K562 (cell line): ENCODE measurements around the gene RPF1. TPM values are rescaled to one million over a fixed set of nuclear protein-coding genes. Genes with fewer than 3 reads are reported as not detected.

ENCODE experiments used
- EZH2 ChIP-seq: IDR thresholded peaks from 2 replicates; pipeline ENCODE4 v1.6.1; 2012; ENCODE audit warnings: low read depth, mild to moderate bottlenecking, inconsistent platforms, low read length, borderline replicate concordance
- HDAC6 ChIP-seq: IDR thresholded peaks from 2 replicates; pipeline ENCODE4 v1.6.1; 2012; ENCODE audit warnings: low read depth, mild to moderate bottlenecking, control low read depth, inconsistent platforms, low read length, moderate library complexity
- HNRNPL ChIP-seq: fragments of 200-400 bp; formaldehyde crosslinking; IDR thresholded peaks from 2 replicates; pipeline ENCODE4 v1.6.1; 2017; ENCODE audit warnings: low read depth, mild to moderate bottlenecking, low read length
- OTX1 ChIP-seq: fragments of 450-650 bp; formaldehyde crosslinking; IDR thresholded peaks from 2 replicates; pipeline ENCODE4 v1.4.0; 2022; ENCODE audit warnings: mild to moderate bottlenecking
- POLR2G ChIP-seq: fragments of 200-400 bp; formaldehyde crosslinking; IDR thresholded peaks from 2 replicates; pipeline ENCODE4 v1.6.1; 2017; ENCODE audit warnings: low read depth, mild to moderate bottlenecking, antibody characterized with exemption, low read length, moderate library complexity
- PTTG1 ChIP-seq: fragments of 450-650 bp; IDR thresholded peaks from 2 replicates; pipeline ENCODE4 v1.6.1; 2016; ENCODE audit warnings: low read depth, mild to moderate bottlenecking, missing genetic modification characterization, missing compliant biosample characterization
- RBM34 ChIP-seq: fragments of 200-400 bp; formaldehyde crosslinking; IDR thresholded peaks from 2 replicates; pipeline ENCODE4 v1.6.1; 2018; ENCODE audit warnings: low read length, borderline replicate concordance; ENCODE audit not compliant: insufficient read depth
- STAT6 ChIP-seq: sonication (generic); formaldehyde crosslinking; IDR thresholded peaks from 2 replicates; pipeline ENCODE4 v1.8.1; 2023; ENCODE audit warnings: mild to moderate bottlenecking, missing genetic modification reagents
- TCFL5 ChIP-seq: fragments of 250-450 bp; sonication (Bioruptor Pico); conservative IDR thresholded peaks from 2 replicates; pipeline ENCODE4 v1.6.1; 2021; ENCODE audit warnings: mild to moderate bottlenecking, moderate library complexity, matching md5 sums
- TEAD1 ChIP-seq, 2 experiments: fragments of 450-650 bp in 1 of 2; sonication (generic) in 1 of 2; formaldehyde crosslinking; IDR thresholded peaks; 2 replicates each; pipeline versions ENCODE4 v1.4.0 to v1.8.0; 2020 to 2022; ENCODE audit warnings: mild to moderate bottlenecking in 2 of 2, missing genetic modification reagents in 1 of 2
- THAP12 ChIP-seq: fragments of 250-450 bp; sonication (Bioruptor Pico); IDR thresholded peaks from 2 replicates; pipeline ENCODE4 v1.9.0; 2021; ENCODE audit warnings: mild to moderate bottlenecking, inconsistent platforms
- ZNF280B ChIP-seq: fragments of 250-450 bp; sonication (Bioruptor Pico); IDR thresholded peaks from 2 replicates; pipeline ENCODE4 v1.5.1; 2021; ENCODE audit warnings: mild to moderate bottlenecking
- polyA plus RNA-seq, 8 experiments: library from polyadenylated mRNA; depleted of rRNA in 4 of 8; stranded (reverse) in 5 of 8; unstranded in 3 of 8; fragments of >200 nt; fragmentation: Nextera tagmentation in 2 of 8; fragmentation: Illumina TruSeq in 1 of 8; extraction: Ambion mirVana in 2 of 8; extraction: Trizol in 1 of 8; gene quantifications; 2 replicates each; pipeline versions ENCODE4 v1.2.1 to v1.2.3, GENCODE V29; 2011 to 2014; ENCODE audit warnings: inconsistent platforms in 1 of 8, missing spikeins in 1 of 8
- total RNA-seq, 7 experiments: library from RNA; depleted of rRNA in 6 of 7; stranded (reverse); fragments of >200 nt in 6 of 7; fragmentation: Illumina TruSeq in 2 of 7; extraction: Trizol in 2 of 7; gene quantifications; 2 replicates each; pipeline versions ENCODE4 v1.2.1 to v1.2.3, GENCODE V29; 2011 to 2021; ENCODE audit warnings: low replicate concordance in 1 of 7
- TF ChIP-seq, protein P1 (sequence below): sonication (generic); formaldehyde crosslinking; IDR thresholded peaks from 2 replicates; pipeline ENCODE4 v1.8.0; 2023; ENCODE audit warnings: missing genetic modification reagents, mild to moderate bottlenecking, borderline replicate concordance

Gene RPF1
- total and polyA plus RNA-seq, 9 of the 15 experiments (the other 6 are each of a cell fraction or from before 2014, with no cell fraction given) = 52.4 to 156 (median 90.2) TPM

GRCh38 chr1:84506002-84506728 is 27.1 kb downstream of the RPF1 start, which contains the start of the genes GNG5 and SPATA1 (continued):
- TF ChIP-seq, protein P1, sequence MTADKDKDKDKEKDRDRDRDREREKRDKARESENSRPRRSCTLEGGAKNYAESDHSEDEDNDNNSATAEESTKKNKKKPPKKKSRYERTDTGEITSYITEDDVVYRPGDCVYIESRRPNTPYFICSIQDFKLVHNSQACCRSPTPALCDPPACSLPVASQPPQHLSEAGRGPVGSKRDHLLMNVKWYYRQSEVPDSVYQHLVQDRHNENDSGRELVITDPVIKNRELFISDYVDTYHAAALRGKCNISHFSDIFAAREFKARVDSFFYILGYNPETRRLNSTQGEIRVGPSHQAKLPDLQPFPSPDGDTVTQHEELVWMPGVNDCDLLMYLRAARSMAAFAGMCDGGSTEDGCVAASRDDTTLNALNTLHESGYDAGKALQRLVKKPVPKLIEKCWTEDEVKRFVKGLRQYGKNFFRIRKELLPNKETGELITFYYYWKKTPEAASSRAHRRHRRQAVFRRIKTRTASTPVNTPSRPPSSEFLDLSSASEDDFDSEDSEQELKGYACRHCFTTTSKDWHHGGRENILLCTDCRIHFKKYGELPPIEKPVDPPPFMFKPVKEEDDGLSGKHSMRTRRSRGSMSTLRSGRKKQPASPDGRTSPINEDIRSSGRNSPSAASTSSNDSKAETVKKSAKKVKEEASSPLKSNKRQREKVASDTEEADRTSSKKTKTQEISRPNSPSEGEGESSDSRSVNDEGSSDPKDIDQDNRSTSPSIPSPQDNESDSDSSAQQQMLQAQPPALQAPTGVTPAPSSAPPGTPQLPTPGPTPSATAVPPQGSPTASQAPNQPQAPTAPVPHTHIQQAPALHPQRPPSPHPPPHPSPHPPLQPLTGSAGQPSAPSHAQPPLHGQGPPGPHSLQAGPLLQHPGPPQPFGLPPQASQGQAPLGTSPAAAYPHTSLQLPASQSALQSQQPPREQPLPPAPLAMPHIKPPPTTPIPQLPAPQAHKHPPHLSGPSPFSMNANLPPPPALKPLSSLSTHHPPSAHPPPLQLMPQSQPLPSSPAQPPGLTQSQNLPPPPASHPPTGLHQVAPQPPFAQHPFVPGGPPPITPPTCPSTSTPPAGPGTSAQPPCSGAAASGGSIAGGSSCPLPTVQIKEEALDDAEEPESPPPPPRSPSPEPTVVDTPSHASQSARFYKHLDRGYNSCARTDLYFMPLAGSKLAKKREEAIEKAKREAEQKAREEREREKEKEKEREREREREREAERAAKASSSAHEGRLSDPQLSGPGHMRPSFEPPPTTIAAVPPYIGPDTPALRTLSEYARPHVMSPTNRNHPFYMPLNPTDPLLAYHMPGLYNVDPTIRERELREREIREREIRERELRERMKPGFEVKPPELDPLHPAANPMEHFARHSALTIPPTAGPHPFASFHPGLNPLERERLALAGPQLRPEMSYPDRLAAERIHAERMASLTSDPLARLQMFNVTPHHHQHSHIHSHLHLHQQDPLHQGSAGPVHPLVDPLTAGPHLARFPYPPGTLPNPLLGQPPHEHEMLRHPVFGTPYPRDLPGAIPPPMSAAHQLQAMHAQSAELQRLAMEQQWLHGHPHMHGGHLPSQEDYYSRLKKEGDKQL (CRISPR knock-in tag) = no peak
- TF ChIP-seq HDAC6 (no peak), TCFL5 (no peak), ZNF280B (CRISPR knock-in tag) (no peak), THAP12 (CRISPR knock-in tag) (0 out of 2 replicates have a peak, but pooled peaks have one; percentile 18), PTTG1 (tag) (no peak), RBM34 (no peak), STAT6 (CRISPR knock-in tag) (peak; percentile 88; the same call in 1 of the 2 replicates), TEAD1 (CRISPR knock-in tag; IDR thresholded peaks at IDR 0.05) (0 out of 4 replicates have a peak, but pooled peaks of 1 of the 2 experiments have one; percentile 11), EZH2 (no peak), POLR2G (peak; percentile 87), OTX1 (0 out of 2 replicates have a peak, but pooled peaks have one; percentile 65), HNRNPL (no peak)
